Measurements from ENCODE around the gene GFER. TPM values are rescaled to one million over a fixed set of nuclear protein-coding genes. Genes with fewer than 3 reads are reported as not detected.
A peak's percentile ranks its signal among the peaks of the same experiment; 100 is the strongest.
"Not testable (repeated sequence)": the region's sequence is repeated elsewhere in the genome, so short reads cannot be mapped to it uniquely, and the experiment has no call there.

Gene GFER
- total and polyA plus RNA-seq, 8 donors, result 17.1 to 62.0 (median 25.9) TPM

DNA sequence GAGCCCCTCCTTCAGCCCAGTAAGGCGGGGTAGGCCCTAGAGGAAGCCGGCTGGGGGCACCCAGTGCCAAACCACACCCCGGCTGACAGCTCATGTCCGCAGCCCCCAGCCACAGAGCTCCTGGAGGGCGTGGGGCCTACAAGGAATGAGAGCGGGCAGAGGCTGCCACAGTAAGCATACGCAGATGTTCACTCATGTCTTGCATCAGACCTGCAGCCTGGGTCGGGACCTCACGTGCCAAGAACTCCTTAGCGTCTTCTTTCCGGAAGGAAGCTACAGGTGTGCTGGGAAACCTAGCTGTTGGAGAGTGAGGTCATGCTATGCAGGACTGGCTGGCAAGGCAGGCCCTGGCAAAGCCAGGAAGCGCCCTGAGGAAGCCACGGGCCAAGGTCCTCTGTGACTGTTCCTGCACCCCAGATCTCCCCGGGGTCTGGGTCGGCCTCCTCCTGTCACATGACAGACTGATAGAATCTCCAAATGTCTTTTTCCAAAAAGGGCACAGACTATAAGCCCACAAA lies 24.1 kb downstream of the GFER start:
- Histone ChIP-seq H3K36me3 (peaks cover 0 to 4% (median 3%) of the 10 kb centered on the region in 3 donors), H3K4me3 (peak overlapping the region; percentile 4 to 100 (median 98)), H3K4me1 (peaks cover 26 to 41% (median 33%) of the 10 kb centered on the region in 3 donors), H3K27ac (peak overlapping the region; percentile 69 to 90 (median 76)), H3K27me3 (no peaks in the 10 kb centered on the region), H3K9me3 (no peaks in the 10 kb centered on the region)
- intact Hi-C loops (cut with DNase I), result no loop called here
- FAIRE-seq (no peak), DNase-seq (peak; percentile 31 to 85 (median 79)), ATAC-seq (peak; percentile 12 to 48 (median 37))
- WGBS, 2 donors, result 24 to 33% methylated on average over 15 of the region's 15 CpGs
- TF ChIP-seq, protein P1, sequence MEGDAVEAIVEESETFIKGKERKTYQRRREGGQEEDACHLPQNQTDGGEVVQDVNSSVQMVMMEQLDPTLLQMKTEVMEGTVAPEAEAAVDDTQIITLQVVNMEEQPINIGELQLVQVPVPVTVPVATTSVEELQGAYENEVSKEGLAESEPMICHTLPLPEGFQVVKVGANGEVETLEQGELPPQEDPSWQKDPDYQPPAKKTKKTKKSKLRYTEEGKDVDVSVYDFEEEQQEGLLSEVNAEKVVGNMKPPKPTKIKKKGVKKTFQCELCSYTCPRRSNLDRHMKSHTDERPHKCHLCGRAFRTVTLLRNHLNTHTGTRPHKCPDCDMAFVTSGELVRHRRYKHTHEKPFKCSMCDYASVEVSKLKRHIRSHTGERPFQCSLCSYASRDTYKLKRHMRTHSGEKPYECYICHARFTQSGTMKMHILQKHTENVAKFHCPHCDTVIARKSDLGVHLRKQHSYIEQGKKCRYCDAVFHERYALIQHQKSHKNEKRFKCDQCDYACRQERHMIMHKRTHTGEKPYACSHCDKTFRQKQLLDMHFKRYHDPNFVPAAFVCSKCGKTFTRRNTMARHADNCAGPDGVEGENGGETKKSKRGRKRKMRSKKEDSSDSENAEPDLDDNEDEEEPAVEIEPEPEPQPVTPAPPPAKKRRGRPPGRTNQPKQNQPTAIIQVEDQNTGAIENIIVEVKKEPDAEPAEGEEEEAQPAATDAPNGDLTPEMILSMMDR (IDR thresholded peaks at IDR 0.05), result no peak

DNA sequence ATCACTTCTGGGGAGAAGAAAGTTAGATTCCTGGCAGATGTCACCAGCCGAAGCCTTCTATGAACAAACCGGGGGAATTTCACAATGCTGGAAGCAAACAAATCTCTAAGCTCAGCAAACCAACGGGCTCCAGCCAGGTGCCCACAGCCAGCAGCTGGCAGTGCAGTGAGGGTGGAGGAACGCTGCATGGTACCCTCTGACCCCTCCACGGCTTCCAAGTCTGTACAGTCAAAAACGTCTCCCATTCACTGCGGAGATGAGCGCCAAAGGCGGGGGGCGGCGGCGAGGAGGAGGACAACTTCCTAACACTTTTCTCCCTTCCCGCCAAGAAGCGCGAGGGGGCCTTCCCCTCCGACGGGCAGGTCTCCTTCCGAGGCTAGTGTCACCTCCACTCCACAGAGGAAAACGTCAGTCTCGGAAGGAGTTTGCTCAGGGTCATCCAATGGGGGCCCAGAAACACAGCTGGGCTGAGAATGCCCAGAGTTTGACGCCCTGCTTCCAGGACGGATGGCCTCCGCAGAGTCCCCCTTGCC lies 24.7 kb downstream of the GFER start:
- no peaks in the 10 kb centered on the region for H3K36me3 ChIP-seq
- TF ChIP-seq, protein P1 (IDR thresholded peaks at IDR 0.05), result no peak
- peak overlapping the region; percentile 69 to 90 (median 76) for H3K27ac ChIP-seq
- DNase-seq (peak in 5 of 6 donors; percentile 24 to 65 (median 59)), FAIRE-seq (no peak), ATAC-seq (peak in 3 of 4 donors; percentile 5 to 23 (median 10))
- H3K4me3 ChIP-seq, result peak overlapping the region; percentile 81 to 100 (median 98)
- H3K4me1 ChIP-seq, result peaks cover 26 to 39% (median 33%) of the 10 kb centered on the region in 3 donors
- intact Hi-C loops (cut with DNase I), result no loop called here
- H3K27me3 ChIP-seq, result no peaks in the 10 kb centered on the region
- WGBS, 2 donors, result 2 to 3% methylated on average over 20 to 23 of the region's 23 CpGs
- no peaks in the 10 kb centered on the region for H3K9me3 ChIP-seq

DNA sequence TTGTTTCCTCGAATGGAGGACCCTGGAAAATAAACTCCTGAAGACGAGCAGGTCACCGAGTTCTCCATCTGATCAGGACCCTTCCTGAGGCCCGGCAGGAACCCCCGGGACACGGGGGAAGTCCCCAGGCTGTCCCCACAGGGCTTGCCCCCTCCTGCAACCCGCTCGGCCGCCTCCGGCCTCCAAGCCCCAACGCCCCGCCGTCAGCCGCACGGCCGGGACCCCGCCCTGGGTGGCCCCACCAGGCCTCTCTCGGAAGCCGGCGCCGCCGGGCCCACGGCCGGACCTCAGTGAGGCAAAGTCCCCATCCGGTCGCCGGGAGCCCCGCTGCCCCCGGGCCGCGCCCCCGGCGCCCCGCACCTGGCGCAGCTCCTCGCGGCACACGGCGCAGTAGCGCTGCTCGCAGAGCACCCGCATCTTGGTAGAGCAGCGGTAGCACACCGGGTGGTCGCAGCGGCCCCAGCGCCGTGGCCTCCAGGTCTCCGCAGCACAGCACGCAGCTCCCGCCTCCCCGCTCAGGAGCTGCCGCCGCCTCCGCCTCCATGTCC lies 25.2 kb downstream of the GFER start:
- H3K36me3 ChIP-seq, result no peaks in the 10 kb centered on the region
- DNase-seq, result peak; percentile 23 to 85 (median 56)
- H3K4me3 ChIP-seq, result peak overlapping the region; percentile 81 to 100 (median 98)
- peak in 1 of 4 donors; percentile 1 for ATAC-seq
- TF ChIP-seq, protein P1 (IDR thresholded peaks at IDR 0.05), result no peak
- peaks cover 22 to 34% (median 30%) of the 10 kb centered on the region in 3 donors for H3K4me1 ChIP-seq
- H3K27me3 ChIP-seq, result no peaks in the 10 kb centered on the region
- WGBS, 2 donors, result 0 to 1% methylated on average over 41 to 55 of the region's 55 CpGs
- peak overlapping the region; percentile 69 to 90 (median 76) for H3K27ac ChIP-seq
- intact Hi-C loops (cut with DNase I), result no loop called here
- no peaks in the 10 kb centered on the region for H3K9me3 ChIP-seq
- FAIRE-seq, result no peak

DNA sequence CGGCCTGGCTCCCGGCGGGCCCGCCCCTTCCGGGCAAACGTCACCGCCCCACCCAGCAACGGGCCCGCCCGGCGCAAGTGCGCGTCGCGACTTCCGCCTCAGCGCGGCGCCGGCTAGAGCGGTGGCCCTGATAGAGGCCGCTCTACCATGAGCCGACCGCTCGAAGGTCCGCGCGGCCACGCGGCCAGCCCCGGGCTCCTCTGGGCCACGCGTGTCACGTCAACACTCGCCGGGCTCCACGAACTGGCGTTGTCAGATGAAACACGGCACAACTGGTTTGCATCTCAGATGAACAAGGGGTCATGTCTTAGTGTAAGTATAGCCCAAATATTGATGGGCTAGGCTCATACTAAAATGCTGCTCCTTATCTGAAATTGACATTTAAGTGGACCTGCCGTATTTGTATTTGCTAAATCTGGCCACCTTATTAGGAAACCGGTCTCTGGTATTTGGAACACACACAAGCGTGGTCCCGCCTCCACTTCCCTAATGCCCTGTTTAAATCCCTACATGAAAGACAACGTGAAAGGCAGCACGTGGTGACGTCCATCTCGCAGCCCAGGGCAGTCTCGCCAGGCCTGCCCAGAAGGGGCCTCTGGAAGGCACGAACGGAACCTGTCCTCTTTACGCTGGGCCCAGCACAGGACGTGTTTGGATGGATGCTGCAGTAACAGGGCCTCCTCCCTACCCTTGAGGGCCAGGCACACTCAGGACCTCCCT lies 26.0 kb downstream of the GFER start, which contains the start of gene ZNF598:
ZNF598 (minus strand) TSS at position 31 of the 720 bp plus-strand sequence.
- 3% methylated on average over 46 to 52 of the region's 52 CpGs for WGBS, 2 donors
- peak within 1 kb of the TSS; percentile 70 to 90 (median 82) for H3K27ac ChIP-seq
- TF ChIP-seq, protein P1 (IDR thresholded peaks at IDR 0.05), result no peak
- H3K4me1 ChIP-seq, result peaks cover 17 to 27% (median 24%) of the 10 kb centered on the region in 3 donors
- DNase-seq, result peak; percentile 75 to 92 (median 84)
- no peaks in the 10 kb centered on the region for H3K36me3 ChIP-seq
- peak within 1 kb of the TSS; percentile 81 to 100 (median 98) for H3K4me3 ChIP-seq
- H3K9me3 ChIP-seq, result no peaks in the 10 kb centered on the region
- FAIRE-seq, result no peak
- intact Hi-C loops (cut with DNase I), result no loop called here
- ATAC-seq, result peak; percentile 82 to 92 (median 90)
- no peaks in the 10 kb centered on the region for H3K27me3 ChIP-seq

DNA sequence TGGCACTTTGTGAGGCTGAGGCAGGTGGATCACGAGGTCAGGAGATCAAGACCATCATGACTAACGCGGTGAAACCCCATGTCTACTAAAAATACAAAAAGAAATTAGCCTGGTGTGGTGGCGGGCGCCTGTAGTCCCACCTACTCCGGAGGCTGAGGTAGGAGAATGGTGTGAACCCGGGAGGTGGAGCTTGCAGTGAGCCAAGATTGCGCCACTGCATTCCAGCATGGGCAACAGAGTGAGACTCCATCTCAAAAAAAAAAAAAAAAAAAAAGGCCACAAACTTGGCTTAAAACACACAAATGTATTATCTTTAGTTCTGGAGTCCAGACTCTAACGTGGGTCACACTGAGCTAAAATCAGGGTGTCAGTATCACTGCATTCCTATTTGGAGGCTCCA lies 27.7 kb downstream of the GFER start:
- peak in 1 of 6 donors; percentile 12 for DNase-seq
- 91% methylated on average over 9 of the region's 9 CpGs for WGBS, 2 donors
- intact Hi-C loops (cut with DNase I); H3K9me3 ChIP-seq; H3K4me3 ChIP-seq; H3K27ac ChIP-seq; H3K36me3 ChIP-seq; H3K27me3 ChIP-seq; ATAC-seq; FAIRE-seq: not testable (repeated sequence)
- H3K4me1 ChIP-seq, result peaks cover 8 to 17% (median 17%) of the 10 kb centered on the region in 3 donors

Measured in pancreas (tissue), 10 donors.